K562 (cell line): Measurements from ENCODE around the gene FOXD3. TPM values are rescaled to one million over a fixed set of nuclear protein-coding genes. Genes with fewer than 3 reads are reported as not detected.

ENCODE experiments used
- BRF1 ChIP-seq: IDR thresholded peaks from 3 replicates; pipeline ENCODE4 v1.6.1; 2011; ENCODE audit warnings: borderline replicate concordance, mild to moderate bottlenecking; ENCODE audit not compliant: insufficient read length; ENCODE audit errors: extremely low read depth
- CHD2 ChIP-seq: IDR thresholded peaks from 2 replicates; pipeline ENCODE4 v1.6.1; 2011; ENCODE audit warnings: low read depth, low read length
- CSDE1 ChIP-seq, 2 experiments: fragments of 450-650 bp; IDR thresholded peaks; 2 replicates each; pipeline ENCODE4 v1.6.1; 2016; ENCODE audit warnings: mild to moderate bottlenecking in 1 of 2
- DPF2 ChIP-seq: fragments of 450-650 bp; IDR thresholded peaks from 2 replicates; pipeline ENCODE4 v1.6.1; 2016
- ETV6 ChIP-seq, 3 experiments: fragments of 150-350 bp in 1 of 3; sonication (generic) in 1 of 3; formaldehyde crosslinking in 1 of 3; IDR thresholded peaks; 2 replicates each; pipeline versions ENCODE4 v1.6.1 to v1.8.0; 2014 to 2022; ENCODE audit warnings: borderline replicate concordance in 2 of 3, low read depth in 2 of 3, antibody characterized with exemption in 1 of 3, low read length in 1 of 3, mild to moderate bottlenecking in 1 of 3, missing genetic modification reagents in 1 of 3
- FOXK2 ChIP-seq, 2 experiments: fragments of 450-650 bp; IDR thresholded peaks in 1 of 2; conservative IDR thresholded peaks in 1 of 2; 2 replicates each; pipeline ENCODE4 v1.6.1; 2016; ENCODE audit warnings: low read depth in 2 of 2, mild to moderate bottlenecking in 1 of 2
- GABPB2 ChIP-seq: fragments of 250-450 bp; sonication (Bioruptor Pico); conservative IDR thresholded peaks from 2 replicates; pipeline ENCODE4 v1.5.1; 2021; ENCODE audit warnings: mild to moderate bottlenecking
- ILK ChIP-seq: fragments of 450-650 bp; IDR thresholded peaks from 2 replicates; pipeline ENCODE4 v1.6.1; 2016; ENCODE audit warnings: missing genetic modification characterization, low read depth, mild to moderate bottlenecking, missing compliant biosample characterization, moderate library complexity, borderline replicate concordance
- KLF1 ChIP-seq: fragments of 450-650 bp; IDR thresholded peaks from 2 replicates; pipeline ENCODE4 v1.6.1; 2016; ENCODE audit warnings: missing genetic modification characterization, missing compliant biosample characterization
- MCM5 ChIP-seq: fragments of 450-650 bp; IDR thresholded peaks from 2 replicates; pipeline ENCODE4 v1.6.1; 2016; ENCODE audit warnings: low read depth
- PHF21A ChIP-seq: fragments of 450-650 bp; IDR thresholded peaks from 2 replicates; pipeline ENCODE4 v1.6.1; 2017; ENCODE audit warnings: low read depth, borderline replicate concordance
- PHTF2 ChIP-seq: fragments of 250-450 bp; sonication (Bioruptor Pico); IDR thresholded peaks from 2 replicates; pipeline ENCODE4 v1.5.0; 2021; ENCODE audit warnings: mild to moderate bottlenecking
- POLR2G ChIP-seq: fragments of 200-400 bp; formaldehyde crosslinking; IDR thresholded peaks from 2 replicates; pipeline ENCODE4 v1.6.1; 2017; ENCODE audit warnings: low read depth, mild to moderate bottlenecking, antibody characterized with exemption, low read length, moderate library complexity
- SLC30A9 ChIP-seq: fragments of 250-450 bp; sonication (Bioruptor Pico); IDR thresholded peaks from 2 replicates; pipeline ENCODE4 v1.8.0; 2022; ENCODE audit warnings: mild to moderate bottlenecking, moderate library complexity
- XRCC4 ChIP-seq: IDR thresholded peaks from one replicate; pipeline ENCODE4 v1.6.1; 2011; ENCODE audit not compliant: insufficient read depth, insufficient read length; ENCODE audit errors: extremely low read depth
- ZNF174 ChIP-seq: fragments of 250-450 bp; sonication (Bioruptor Pico); IDR thresholded peaks from 2 replicates; pipeline ENCODE4 v1.4.0; 2020; ENCODE audit warnings: mild to moderate bottlenecking
- polyA plus RNA-seq, 8 experiments: library from polyadenylated mRNA; depleted of rRNA in 4 of 8; stranded (reverse) in 5 of 8; unstranded in 3 of 8; fragments of >200 nt; fragmentation: Nextera tagmentation in 2 of 8; fragmentation: Illumina TruSeq in 1 of 8; extraction: Ambion mirVana in 2 of 8; extraction: Trizol in 1 of 8; gene quantifications; 2 replicates each; pipeline versions ENCODE4 v1.2.1 to v1.2.3, GENCODE V29; 2011 to 2014; ENCODE audit warnings: inconsistent platforms in 1 of 8, missing spikeins in 1 of 8
- total RNA-seq, 7 experiments: library from RNA; depleted of rRNA in 6 of 7; stranded (reverse); fragments of >200 nt in 6 of 7; fragmentation: Illumina TruSeq in 2 of 7; extraction: Trizol in 2 of 7; gene quantifications; 2 replicates each; pipeline versions ENCODE4 v1.2.1 to v1.2.3, GENCODE V29; 2011 to 2021; ENCODE audit warnings: low replicate concordance in 1 of 7
- TF ChIP-seq, protein P1 (sequence below): fragments of 450-650 bp; IDR thresholded peaks from 2 replicates; pipeline ENCODE4 v1.6.1; 2016; ENCODE audit warnings: missing biosample characterization, missing genetic modification characterization
- TF ChIP-seq, protein P2 (sequence below), 2 experiments: fragments of 150-350 bp in 1 of 2; IDR thresholded peaks; 2 replicates each; pipeline ENCODE4 v1.6.1; 2012 to 2016; ENCODE audit warnings: low read depth in 2 of 2, low read length in 2 of 2, mild to moderate bottlenecking in 1 of 2, moderate library complexity in 1 of 2
- TF ChIP-seq, protein P3 (sequence below): fragments of 250-450 bp; sonication (Bioruptor Pico); IDR thresholded peaks from 2 replicates; pipeline ENCODE4 v1.6.1; 2021; ENCODE audit warnings: mild to moderate bottlenecking

The FOXD3 gene
- total and polyA plus RNA-seq, 9 of the 15 experiments (the other 6 are each of a cell fraction or from before 2014, with no cell fraction given), result 0.06 to 0.45 (median 0.10) TPM; not detected in 2

DNA sequence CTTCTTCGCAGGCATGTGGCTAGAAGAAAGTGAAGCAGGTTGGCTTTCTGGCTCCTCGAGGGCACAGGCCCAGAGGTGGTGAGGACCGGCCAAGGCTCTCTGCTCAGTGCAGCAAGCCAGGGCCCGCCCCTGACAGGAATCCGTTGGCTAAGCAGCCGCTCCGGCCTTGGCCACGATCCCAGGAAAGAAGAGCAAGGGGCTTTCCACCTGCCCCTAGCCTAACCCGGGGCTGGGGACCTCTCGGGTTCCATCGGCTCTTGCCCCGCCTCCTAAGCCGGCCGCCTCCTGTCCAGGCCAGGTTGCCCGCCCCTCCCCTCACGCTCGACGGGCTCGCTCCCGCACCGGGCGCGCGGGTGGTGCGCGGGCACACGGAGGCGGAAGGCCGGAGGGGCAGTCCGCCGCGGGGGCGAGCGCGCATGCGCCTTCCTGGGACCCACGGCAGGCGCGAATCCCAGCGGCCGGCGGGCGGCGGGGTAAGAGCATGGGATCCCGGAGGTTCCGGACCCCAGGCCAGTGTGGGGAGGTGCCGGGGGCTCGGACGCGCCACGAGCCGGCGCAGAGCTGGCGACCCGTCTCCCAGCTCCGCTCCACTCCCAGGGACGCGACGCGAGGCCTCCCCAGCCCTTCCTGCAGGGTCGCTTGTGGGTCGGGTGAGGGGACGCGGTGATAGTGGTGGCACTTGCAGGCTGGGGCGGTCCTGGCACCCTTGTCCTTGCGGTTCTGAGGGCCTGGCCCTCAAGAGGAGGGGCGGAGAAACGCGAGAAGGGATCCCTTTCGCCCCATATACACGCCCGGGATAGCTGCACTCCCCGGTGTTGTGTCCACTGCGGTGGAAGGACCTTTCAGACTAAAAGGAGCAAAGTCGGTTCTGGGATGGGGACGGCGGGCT is 45.1 kb downstream of the FOXD3 start, which contains the start of gene ALG6 (continued):
- TF ChIP-seq CSDE1 (IDR thresholded peaks at IDR 0.05), result no peak
- TF ChIP-seq ILK (tag), result no peak
- TF ChIP-seq, protein P1, sequence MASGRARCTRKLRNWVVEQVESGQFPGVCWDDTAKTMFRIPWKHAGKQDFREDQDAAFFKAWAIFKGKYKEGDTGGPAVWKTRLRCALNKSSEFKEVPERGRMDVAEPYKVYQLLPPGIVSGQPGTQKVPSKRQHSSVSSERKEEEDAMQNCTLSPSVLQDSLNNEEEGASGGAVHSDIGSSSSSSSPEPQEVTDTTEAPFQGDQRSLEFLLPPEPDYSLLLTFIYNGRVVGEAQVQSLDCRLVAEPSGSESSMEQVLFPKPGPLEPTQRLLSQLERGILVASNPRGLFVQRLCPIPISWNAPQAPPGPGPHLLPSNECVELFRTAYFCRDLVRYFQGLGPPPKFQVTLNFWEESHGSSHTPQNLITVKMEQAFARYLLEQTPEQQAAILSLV (tag), result no peak
- no peak for TF ChIP-seq CHD2
- no peak for TF ChIP-seq XRCC4
- no peak for TF ChIP-seq MCM5
- TF ChIP-seq KLF1 (tag), result peak; percentile 64; the same call in 1 of the 2 replicates
- 0 out of 2 replicates have a peak, but pooled peaks have one; percentile 14 for TF ChIP-seq DPF2
- no peak; a peak in 1 of 4 replicates for TF ChIP-seq FOXK2 (conservative IDR thresholded peaks at IDR 0.05 in 1 of 2, IDR thresholded peaks at IDR 0.05 in 1 of 2; ENCODE audit: low read depth in 2 of 2)
- TF ChIP-seq ZNF174 (CRISPR knock-in tag), result no peak
- TF ChIP-seq BRF1, result no peak
- TF ChIP-seq PHF21A, result no peak
- TF ChIP-seq ETV6 (IDR thresholded peaks at IDR 0.05; ENCODE audit: borderline replicate concordance in 1 of 2, low read depth in 2 of 2, low read length in 1 of 2), result no peak
- no peak for TF ChIP-seq ETV6 (CRISPR knock-in tag; IDR thresholded peaks at IDR 0.05; ENCODE audit: borderline replicate concordance)
- no peak for TF ChIP-seq PHTF2 (CRISPR knock-in tag)
- no peak for TF ChIP-seq SLC30A9 (CRISPR knock-in tag)
- peak; percentile 99 for TF ChIP-seq POLR2G
- TF ChIP-seq, protein P2, sequence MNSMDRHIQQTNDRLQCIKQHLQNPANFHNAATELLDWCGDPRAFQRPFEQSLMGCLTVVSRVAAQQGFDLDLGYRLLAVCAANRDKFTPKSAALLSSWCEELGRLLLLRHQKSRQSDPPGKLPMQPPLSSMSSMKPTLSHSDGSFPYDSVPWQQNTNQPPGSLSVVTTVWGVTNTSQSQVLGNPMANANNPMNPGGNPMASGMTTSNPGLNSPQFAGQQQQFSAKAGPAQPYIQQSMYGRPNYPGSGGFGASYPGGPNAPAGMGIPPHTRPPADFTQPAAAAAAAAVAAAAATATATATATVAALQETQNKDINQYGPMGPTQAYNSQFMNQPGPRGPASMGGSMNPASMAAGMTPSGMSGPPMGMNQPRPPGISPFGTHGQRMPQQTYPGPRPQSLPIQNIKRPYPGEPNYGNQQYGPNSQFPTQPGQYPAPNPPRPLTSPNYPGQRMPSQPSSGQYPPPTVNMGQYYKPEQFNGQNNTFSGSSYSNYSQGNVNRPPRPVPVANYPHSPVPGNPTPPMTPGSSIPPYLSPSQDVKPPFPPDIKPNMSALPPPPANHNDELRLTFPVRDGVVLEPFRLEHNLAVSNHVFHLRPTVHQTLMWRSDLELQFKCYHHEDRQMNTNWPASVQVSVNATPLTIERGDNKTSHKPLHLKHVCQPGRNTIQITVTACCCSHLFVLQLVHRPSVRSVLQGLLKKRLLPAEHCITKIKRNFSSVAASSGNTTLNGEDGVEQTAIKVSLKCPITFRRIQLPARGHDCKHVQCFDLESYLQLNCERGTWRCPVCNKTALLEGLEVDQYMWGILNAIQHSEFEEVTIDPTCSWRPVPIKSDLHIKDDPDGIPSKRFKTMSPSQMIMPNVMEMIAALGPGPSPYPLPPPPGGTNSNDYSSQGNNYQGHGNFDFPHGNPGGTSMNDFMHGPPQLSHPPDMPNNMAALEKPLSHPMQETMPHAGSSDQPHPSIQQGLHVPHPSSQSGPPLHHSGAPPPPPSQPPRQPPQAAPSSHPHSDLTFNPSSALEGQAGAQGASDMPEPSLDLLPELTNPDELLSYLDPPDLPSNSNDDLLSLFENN (IDR thresholded peaks at IDR 0.05; ENCODE audit: low read depth in 2 of 2, low read length in 2 of 2), result no peak
- TF ChIP-seq GABPB2, result no peak
- TF ChIP-seq, protein P3, sequence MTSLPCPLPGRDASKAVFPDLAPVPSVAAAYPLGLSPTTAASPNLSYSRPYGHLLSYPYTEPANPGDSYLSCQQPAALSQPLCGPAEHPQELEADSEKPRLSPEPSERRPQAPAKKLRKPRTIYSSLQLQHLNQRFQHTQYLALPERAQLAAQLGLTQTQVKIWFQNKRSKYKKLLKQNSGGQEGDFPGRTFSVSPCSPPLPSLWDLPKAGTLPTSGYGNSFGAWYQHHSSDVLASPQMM (CRISPR knock-in tag), result no peak
